DND-41 (cell line): ENCODE data around the gene GATA3.

Experiments
- ATAC-seq: fragments of 200-7000 bp; cut with Tn5 transposase; 3 replicates; pipeline ENCODE4 v1.9.1; 2021; ENCODE audit warnings: low read depth; ENCODE audit not compliant: insufficient read depth
- DNase-seq: peaks from one replicate; pipeline ENCODE4 v3.0.0-alpha.2; 2020
- H2AFZ ChIP-seq: 2 replicates; pipeline ENCODE4 v1.6.0; 2012; ENCODE audit warnings: low read depth, low read length
- H3K27ac ChIP-seq: 2 replicates; pipeline ENCODE4 v1.5.1; 2012; ENCODE audit warnings: low read length, inconsistent platforms
- H3K27me3 ChIP-seq: fragments of 200-600 bp; sonication (generic); 2 replicates; pipeline ENCODE4 v1.6.0; 2012; ENCODE audit warnings: low read length, mild to moderate bottlenecking, inconsistent platforms; ENCODE audit not compliant: insufficient read depth, poor library complexity
- H3K36me3 ChIP-seq: 2 replicates; pipeline ENCODE4 v1.5.1; 2012; ENCODE audit warnings: low read length, inconsistent platforms; ENCODE audit not compliant: insufficient read depth
- H3K4me1 ChIP-seq: 2 replicates; pipeline ENCODE4 v1.5.1; 2012; ENCODE audit warnings: mild to moderate bottlenecking, low read length; ENCODE audit not compliant: insufficient read depth
- H3K4me2 ChIP-seq: 2 replicates; pipeline ENCODE4 v1.6.0; 2012; ENCODE audit warnings: mild to moderate bottlenecking, moderate library complexity, low read length, inconsistent platforms; ENCODE audit not compliant: insufficient read depth
- H3K4me3 ChIP-seq, 2 experiments: fragments of 200-600 bp in 1 of 2; shearing (Covaris generic) in 1 of 2; 2 replicates each; pipeline ENCODE4 v1.5.1; 2012 to 2016; ENCODE audit warnings: inconsistent platforms in 2 of 2, low read length in 2 of 2, mild to moderate bottlenecking in 2 of 2, low read depth in 1 of 2, moderate library complexity in 1 of 2
- H3K79me2 ChIP-seq: 2 replicates; pipeline ENCODE4 v1.6.0; 2012; ENCODE audit warnings: low read length, inconsistent platforms; ENCODE audit not compliant: insufficient read depth
- H3K9ac ChIP-seq: 2 replicates; pipeline ENCODE4 v1.6.0; 2012; ENCODE audit warnings: low read depth, mild to moderate bottlenecking, inconsistent platforms, low read length, moderate library complexity
- H3K9me3 ChIP-seq: 2 replicates; pipeline ENCODE4 v1.5.1; 2012; ENCODE audit warnings: low read length, moderate library complexity, mild to moderate bottlenecking, inconsistent platforms; ENCODE audit not compliant: insufficient read depth, severe bottlenecking
- H4K20me1 ChIP-seq: 2 replicates; pipeline ENCODE4 v1.6.0; 2012; ENCODE audit warnings: low read length; ENCODE audit not compliant: insufficient read depth
- EZH2 ChIP-seq: IDR thresholded peaks from 3 replicates; pipeline ENCODE4 v1.6.1; 2012; ENCODE audit warnings: borderline replicate concordance, low read depth, mild to moderate bottlenecking, moderate library complexity, low read length, inconsistent platforms; ENCODE audit not compliant: severe bottlenecking
- TF ChIP-seq, protein P1 (sequence below): IDR thresholded peaks from 2 replicates; pipeline ENCODE4 v1.5.1; 2012; ENCODE audit warnings: borderline replicate concordance, low read length, moderate library complexity, mild to moderate bottlenecking; ENCODE audit not compliant: poor library complexity, severe bottlenecking; ENCODE audit errors: extremely low read depth

The GATA3 gene

DNA sequence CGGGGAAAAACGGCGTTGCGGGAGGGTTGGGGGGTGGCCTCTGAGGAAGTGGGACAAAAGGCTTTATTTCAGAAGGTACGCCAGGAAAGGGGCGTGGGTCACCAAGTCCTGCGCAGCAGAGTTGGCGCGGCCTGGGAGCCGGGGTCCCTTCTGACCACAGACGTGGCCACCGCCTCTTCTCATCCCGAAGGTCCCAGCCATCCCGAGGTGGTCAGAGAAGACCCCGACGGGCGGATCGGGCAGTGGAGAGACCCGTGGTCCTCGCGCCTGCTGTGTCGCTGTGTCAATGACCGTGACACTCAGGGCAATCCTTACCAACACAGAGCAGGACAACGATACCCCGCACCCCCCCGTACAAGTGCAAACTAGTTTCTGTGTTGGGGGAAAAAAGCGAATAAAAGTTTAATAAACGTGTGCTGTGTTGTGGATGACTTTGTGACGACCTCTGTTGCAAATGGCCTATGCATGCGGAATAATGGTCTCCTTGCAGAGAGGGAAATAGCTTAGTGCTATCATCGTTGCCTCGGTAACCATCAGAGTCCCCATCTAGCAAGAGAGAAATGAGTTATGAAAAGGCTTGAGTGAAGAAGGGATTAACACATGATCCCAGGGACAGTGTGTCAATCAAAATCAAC is 19.4 kb upstream of the GATA3 start:
- no peak overlapping the region for H2AFZ ChIP-seq
- no peak overlapping the region for H3K9ac ChIP-seq
- TF ChIP-seq EZH2: no peak
- TF ChIP-seq, protein P1, sequence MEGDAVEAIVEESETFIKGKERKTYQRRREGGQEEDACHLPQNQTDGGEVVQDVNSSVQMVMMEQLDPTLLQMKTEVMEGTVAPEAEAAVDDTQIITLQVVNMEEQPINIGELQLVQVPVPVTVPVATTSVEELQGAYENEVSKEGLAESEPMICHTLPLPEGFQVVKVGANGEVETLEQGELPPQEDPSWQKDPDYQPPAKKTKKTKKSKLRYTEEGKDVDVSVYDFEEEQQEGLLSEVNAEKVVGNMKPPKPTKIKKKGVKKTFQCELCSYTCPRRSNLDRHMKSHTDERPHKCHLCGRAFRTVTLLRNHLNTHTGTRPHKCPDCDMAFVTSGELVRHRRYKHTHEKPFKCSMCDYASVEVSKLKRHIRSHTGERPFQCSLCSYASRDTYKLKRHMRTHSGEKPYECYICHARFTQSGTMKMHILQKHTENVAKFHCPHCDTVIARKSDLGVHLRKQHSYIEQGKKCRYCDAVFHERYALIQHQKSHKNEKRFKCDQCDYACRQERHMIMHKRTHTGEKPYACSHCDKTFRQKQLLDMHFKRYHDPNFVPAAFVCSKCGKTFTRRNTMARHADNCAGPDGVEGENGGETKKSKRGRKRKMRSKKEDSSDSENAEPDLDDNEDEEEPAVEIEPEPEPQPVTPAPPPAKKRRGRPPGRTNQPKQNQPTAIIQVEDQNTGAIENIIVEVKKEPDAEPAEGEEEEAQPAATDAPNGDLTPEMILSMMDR: no peak
- no peak overlapping the region for H3K4me2 ChIP-seq
- ATAC-seq (no peak), DNase-seq (no peak)
- no peak overlapping the region for H3K27ac ChIP-seq
- peaks cover 5% of the 10 kb centered on the region for H3K27me3 ChIP-seq
- no peak overlapping the region for H3K4me3 ChIP-seq
- no peaks in the 10 kb centered on the region for H3K79me2 ChIP-seq
- no peaks in the 10 kb centered on the region for H3K36me3 ChIP-seq
- no peaks in the 10 kb centered on the region for H3K9me3 ChIP-seq
- H3K4me1 ChIP-seq: no peaks in the 10 kb centered on the region
- no peaks in the 10 kb centered on the region for H4K20me1 ChIP-seq

DNA sequence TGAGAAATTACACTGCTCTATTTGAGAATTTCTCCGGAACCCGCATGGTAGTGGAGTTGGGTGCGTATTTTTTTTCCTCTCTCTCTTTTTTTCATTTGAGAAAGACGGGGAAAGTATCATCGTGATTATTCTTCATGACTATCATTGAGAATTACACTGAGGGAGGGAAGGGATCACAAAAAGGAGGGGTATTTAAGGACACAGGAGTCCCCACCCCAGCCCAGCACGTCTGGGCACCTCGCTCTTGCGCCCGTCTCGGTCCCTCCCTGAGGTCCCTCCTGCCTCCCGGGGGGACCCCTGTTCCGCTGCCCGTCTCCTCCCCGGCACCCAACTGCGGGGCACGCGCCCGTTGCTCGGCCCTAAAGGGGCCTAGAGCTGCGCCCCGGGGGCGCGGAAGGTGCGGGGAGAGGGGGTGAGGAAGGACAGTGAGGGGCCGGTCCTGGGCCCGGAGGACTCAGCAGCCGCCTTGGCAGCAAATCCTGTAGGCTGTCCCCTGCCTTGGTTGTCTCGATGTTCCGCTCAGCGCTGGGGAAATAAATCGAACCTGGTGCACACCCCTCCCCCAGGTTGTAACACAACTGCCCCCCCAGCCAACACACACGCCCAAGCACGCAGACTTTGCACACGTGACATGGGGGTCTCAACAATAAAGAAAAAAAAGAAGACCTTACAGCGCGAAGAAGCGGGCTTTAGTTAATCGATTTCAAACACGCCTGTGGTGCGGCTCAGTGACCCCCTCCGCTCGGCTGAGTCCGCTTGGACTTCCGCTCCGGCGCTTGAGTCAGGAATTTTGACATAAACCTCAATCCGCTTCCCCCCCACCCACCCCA is 18.6 kb upstream of the GATA3 start:
- Histone ChIP-seq H3K27ac (no peak overlapping the region), H3K79me2 (no peaks in the 10 kb centered on the region), H4K20me1 (no peaks in the 10 kb centered on the region), H3K9me3 (no peaks in the 10 kb centered on the region), H3K4me2 (no peak overlapping the region), H3K4me3 (no peak overlapping the region), H2AFZ (no peak overlapping the region), H3K27me3 (peaks cover 5% of the 10 kb centered on the region), H3K4me1 (no peaks in the 10 kb centered on the region), H3K36me3 (no peaks in the 10 kb centered on the region), H3K9ac (no peak overlapping the region)
- ATAC-seq (no peak), DNase-seq (no peak)
- TF ChIP-seq, protein P1: no peak
- no peak for TF ChIP-seq EZH2

DNA sequence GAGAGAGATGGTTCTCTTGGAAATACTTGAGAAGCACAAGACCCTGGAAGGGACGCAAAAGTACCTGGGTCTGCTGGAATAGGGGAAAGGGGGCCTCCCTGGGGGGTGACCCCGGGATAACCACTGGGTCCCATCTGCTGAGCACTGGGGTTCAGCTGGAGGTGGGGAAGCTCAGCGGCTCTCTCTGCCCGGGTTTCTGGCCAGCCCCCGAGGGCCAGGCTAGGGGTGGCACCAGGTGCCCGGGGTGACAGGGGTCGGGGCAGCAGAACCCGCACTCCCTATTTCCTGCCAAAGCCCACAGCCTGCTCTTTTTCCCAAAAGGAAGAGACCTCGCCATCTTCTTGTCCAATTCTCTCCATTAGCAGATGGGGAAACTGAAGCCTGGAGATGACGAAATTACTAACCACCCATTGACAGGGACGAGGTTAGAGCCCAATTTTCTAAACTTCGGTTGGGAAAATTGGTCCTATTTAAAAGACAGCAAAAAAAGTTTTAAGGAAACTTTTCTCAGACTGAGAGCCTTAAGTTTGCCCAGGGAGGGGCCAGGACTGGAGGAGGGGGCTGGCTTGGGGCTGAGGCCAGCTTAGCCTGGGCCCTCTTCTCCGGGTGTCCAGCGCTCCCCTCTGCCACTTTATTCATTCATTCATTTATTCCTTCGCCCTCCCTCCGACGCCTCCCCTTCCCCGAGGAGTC is 17.8 kb upstream of the GATA3 start:
- Histone ChIP-seq H3K27me3 (peaks cover 5% of the 10 kb centered on the region), H3K4me3 (no peak overlapping the region), H2AFZ (no peak overlapping the region), H3K4me1 (no peaks in the 10 kb centered on the region), H3K79me2 (no peaks in the 10 kb centered on the region), H3K27ac (no peak overlapping the region), H4K20me1 (no peaks in the 10 kb centered on the region), H3K36me3 (no peaks in the 10 kb centered on the region), H3K9me3 (no peaks in the 10 kb centered on the region), H3K9ac (no peak overlapping the region), H3K4me2 (no peak overlapping the region)
- ATAC-seq (no peak), DNase-seq (no peak)
- TF ChIP-seq, protein P1: no peak
- TF ChIP-seq EZH2: no peak
